ENCODE results near the gene SLC25A51.

- TF ChIP-seq EZH2 (optimal IDR thresholded peaks at IDR 0.05; ENCODE audit: low read depth, low read length) (no peak), CTCF (IDR thresholded peaks at IDR 0.05; ENCODE audit: low read length) (no peak)
Measured at GRCh38 chr9:37909326-37909725, 5.4 kb upstream of the SLC25A51 start.
